ENCODE measurements around the gene GARNL3.

DNA sequence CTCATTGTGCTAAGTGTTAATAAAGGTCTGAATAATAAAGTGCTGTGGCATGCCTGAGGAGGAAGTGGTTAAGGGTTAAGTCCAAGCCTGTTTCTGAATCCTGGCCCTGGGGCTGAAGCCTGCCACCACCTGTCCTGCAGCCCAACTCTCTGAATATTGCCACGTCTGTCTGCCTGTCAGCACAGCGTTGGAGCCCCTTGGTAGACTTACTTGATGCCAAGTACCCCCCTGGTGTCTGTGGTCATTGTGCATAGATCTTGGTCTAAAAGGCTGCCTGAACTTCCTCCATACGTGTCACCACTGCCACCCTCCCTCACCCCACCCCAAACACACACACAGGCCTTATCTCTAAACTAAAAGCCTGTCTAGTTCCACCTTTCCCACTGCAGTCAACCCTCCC lies 97.0 kb downstream of the GARNL3 start:
- TF ChIP-seq, protein P1, sequence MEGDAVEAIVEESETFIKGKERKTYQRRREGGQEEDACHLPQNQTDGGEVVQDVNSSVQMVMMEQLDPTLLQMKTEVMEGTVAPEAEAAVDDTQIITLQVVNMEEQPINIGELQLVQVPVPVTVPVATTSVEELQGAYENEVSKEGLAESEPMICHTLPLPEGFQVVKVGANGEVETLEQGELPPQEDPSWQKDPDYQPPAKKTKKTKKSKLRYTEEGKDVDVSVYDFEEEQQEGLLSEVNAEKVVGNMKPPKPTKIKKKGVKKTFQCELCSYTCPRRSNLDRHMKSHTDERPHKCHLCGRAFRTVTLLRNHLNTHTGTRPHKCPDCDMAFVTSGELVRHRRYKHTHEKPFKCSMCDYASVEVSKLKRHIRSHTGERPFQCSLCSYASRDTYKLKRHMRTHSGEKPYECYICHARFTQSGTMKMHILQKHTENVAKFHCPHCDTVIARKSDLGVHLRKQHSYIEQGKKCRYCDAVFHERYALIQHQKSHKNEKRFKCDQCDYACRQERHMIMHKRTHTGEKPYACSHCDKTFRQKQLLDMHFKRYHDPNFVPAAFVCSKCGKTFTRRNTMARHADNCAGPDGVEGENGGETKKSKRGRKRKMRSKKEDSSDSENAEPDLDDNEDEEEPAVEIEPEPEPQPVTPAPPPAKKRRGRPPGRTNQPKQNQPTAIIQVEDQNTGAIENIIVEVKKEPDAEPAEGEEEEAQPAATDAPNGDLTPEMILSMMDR (IDR thresholded peaks at IDR 0.05): no peak
- TF ChIP-seq POLR2A (IDR thresholded peaks at IDR 0.05): no peak
